OCI-LY7 (cell line): ENCODE measurements around the gene RIPPLY1.

ENCODE experiments used
- EZH2phosphoT487 ChIP-seq: fragments of 200-600 bp; sonication (generic); IDR thresholded peaks from 2 replicates; pipeline ENCODE4 v1.6.1; 2018; ENCODE audit warnings: low read depth, borderline replicate concordance, mild to moderate bottlenecking, mixed run types, antibody characterized with exemption, low read length, moderate library complexity, mixed read lengths
- TF ChIP-seq, protein P1 (sequence below): fragments of 200-600 bp; sonication (generic); conservative IDR thresholded peaks from 2 replicates; pipeline ENCODE4 v1.5.1; 2014; ENCODE audit warnings: mild to moderate bottlenecking, antibody characterized with exemption, low read length, moderate library complexity, mixed read lengths

DNA sequence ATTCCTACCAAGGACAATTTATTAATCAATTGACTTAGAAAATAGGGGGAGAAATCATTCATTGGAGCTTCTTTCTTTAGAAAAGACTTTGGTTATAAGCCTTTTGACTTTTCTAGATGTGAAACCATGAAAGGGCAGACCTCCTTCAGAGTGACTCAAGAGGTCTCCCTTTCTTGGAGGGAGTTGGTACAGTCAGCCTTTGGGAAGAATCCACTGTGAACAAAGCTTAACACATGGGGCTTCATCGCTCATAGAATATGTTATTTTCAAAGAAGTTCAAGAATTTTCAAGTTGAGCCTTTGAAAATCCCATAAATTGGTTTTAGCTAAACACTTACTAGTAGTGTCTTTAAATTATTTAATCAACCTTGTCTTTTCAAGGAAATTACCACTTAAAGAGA is 28.0 kb downstream of the RIPPLY1 start:
- TF ChIP-seq, protein P1, sequence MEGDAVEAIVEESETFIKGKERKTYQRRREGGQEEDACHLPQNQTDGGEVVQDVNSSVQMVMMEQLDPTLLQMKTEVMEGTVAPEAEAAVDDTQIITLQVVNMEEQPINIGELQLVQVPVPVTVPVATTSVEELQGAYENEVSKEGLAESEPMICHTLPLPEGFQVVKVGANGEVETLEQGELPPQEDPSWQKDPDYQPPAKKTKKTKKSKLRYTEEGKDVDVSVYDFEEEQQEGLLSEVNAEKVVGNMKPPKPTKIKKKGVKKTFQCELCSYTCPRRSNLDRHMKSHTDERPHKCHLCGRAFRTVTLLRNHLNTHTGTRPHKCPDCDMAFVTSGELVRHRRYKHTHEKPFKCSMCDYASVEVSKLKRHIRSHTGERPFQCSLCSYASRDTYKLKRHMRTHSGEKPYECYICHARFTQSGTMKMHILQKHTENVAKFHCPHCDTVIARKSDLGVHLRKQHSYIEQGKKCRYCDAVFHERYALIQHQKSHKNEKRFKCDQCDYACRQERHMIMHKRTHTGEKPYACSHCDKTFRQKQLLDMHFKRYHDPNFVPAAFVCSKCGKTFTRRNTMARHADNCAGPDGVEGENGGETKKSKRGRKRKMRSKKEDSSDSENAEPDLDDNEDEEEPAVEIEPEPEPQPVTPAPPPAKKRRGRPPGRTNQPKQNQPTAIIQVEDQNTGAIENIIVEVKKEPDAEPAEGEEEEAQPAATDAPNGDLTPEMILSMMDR: no peak
- no peak for TF ChIP-seq EZH2phosphoT487
